Keratinocyte (primary cell): Measurements from ENCODE around the gene CSK. TPM values are rescaled to one million over a fixed set of nuclear protein-coding genes. Genes with fewer than 3 reads are reported as not detected.

ENCODE experiments used
- DNase-seq: peaks from one replicate; pipeline ENCODE4 v3.0.0-alpha.2; 2011; ENCODE audit warnings: low read depth, missing footprints, low spot score
- FAIRE-seq: peaks from 2 replicates; lab custom pipeline; 2011; peaks lifted over from hg19 to GRCh38; lab: Jason Lieb, UNC
- H2AFZ ChIP-seq: 2 replicates; pipeline ENCODE4 v1.6.0; 2012; ENCODE audit warnings: low read length, control low read depth, inconsistent platforms; ENCODE audit not compliant: control insufficient read depth
- H3K27ac ChIP-seq: 2 replicates; pipeline ENCODE4 v1.5.1; 2011; ENCODE audit warnings: low read length; ENCODE audit not compliant: control insufficient read depth, insufficient read depth
- H3K27me3 ChIP-seq: 3 replicates; pipeline ENCODE4 v1.6.0; 2011; ENCODE audit warnings: low read length; ENCODE audit not compliant: control insufficient read depth, insufficient read depth; ENCODE audit errors: extremely low read depth
- H3K36me3 ChIP-seq, 2 experiments: 2 replicates in 1 of 2; 3 replicates in 1 of 2; pipeline ENCODE4 v1.5.1; 2011; ENCODE audit warnings: low read length in 2 of 2, mild to moderate bottlenecking in 1 of 2; ENCODE audit not compliant: control insufficient read depth in 2 of 2, insufficient read depth in 2 of 2; ENCODE audit errors: extremely low read depth in 1 of 2
- H3K4me1 ChIP-seq: 3 replicates; pipeline ENCODE4 v1.5.1; 2011; ENCODE audit warnings: low read length; ENCODE audit not compliant: control insufficient read depth, insufficient read depth; ENCODE audit errors: extremely low read depth
- H3K4me2 ChIP-seq: 3 replicates; pipeline ENCODE4 v1.6.0; 2011; ENCODE audit warnings: low read depth, low read length; ENCODE audit not compliant: control insufficient read depth, insufficient read depth; ENCODE audit errors: extremely low read depth
- H3K4me3 ChIP-seq, 3 experiments: fragments of 200-600 bp in 1 of 3; sonication (generic) in 1 of 3; 2 replicates in 2 of 3; 3 replicates in 1 of 3; pipeline ENCODE4 v1.5.1; 2011 to 2016; ENCODE audit warnings: low read length in 3 of 3, mild to moderate bottlenecking in 3 of 3, control low read depth in 2 of 3, inconsistent platforms in 1 of 3, low read depth in 1 of 3, mixed read lengths in 1 of 3, mixed run types in 1 of 3, moderate library complexity in 1 of 3; ENCODE audit not compliant: control insufficient read depth in 2 of 3, insufficient read depth in 2 of 3; ENCODE audit errors: extremely low read depth in 1 of 3
- H3K79me2 ChIP-seq: 2 replicates; pipeline ENCODE4 v1.6.0; 2012; ENCODE audit warnings: low read length; ENCODE audit not compliant: control insufficient read depth, insufficient read depth
- H3K9ac ChIP-seq: 3 replicates; pipeline ENCODE4 v1.6.0; 2011; ENCODE audit warnings: low read length; ENCODE audit not compliant: control insufficient read depth, insufficient read depth; ENCODE audit errors: extremely low read depth
- H3K9me1 ChIP-seq: 3 replicates; pipeline ENCODE4 v1.6.0; 2011; ENCODE audit warnings: low read length; ENCODE audit not compliant: control insufficient read depth, insufficient read depth; ENCODE audit errors: extremely low read depth
- H3K9me3 ChIP-seq: 2 replicates; pipeline ENCODE4 v1.5.1; 2012; ENCODE audit warnings: low read depth, low read length; ENCODE audit not compliant: control insufficient read depth
- H4K20me1 ChIP-seq: 3 replicates; pipeline ENCODE4 v1.6.0; 2011; ENCODE audit warnings: low read length; ENCODE audit not compliant: control insufficient read depth, insufficient read depth; ENCODE audit errors: extremely low read depth
- EZH2 ChIP-seq: IDR thresholded peaks from one replicate; pipeline ENCODE4 v1.6.1; 2012; ENCODE audit warnings: inconsistent platforms, mild to moderate bottlenecking, low read length, moderate library complexity
- dilution Hi-C: fragments of 300-500 bp; cut with MboI; formaldehyde crosslinking; loops from one replicate; pipeline ENCODE4 v1.7.0; 2020; ENCODE audit warnings: low sequenced_read_pairs; ENCODE audit not compliant: extremely low pct_ligation_motif_present
- polyA plus RNA-seq, 5 experiments: library from polyadenylated mRNA; depleted of rRNA in 3 of 5; stranded (reverse) in 3 of 5; stranded (forward) in 1 of 5; unstranded in 1 of 5; fragments of >200 nt; gene quantifications; 1 replicate in 1 of 5; 2 replicates in 3 of 5; 3 replicates in 1 of 5; pipeline versions ENCODE4 v1.2.1 to v1.2.3, GENCODE V29; 2011 to 2012; ENCODE audit warnings: missing spikeins in 2 of 5, low read depth in 1 of 5, low replicate concordance in 1 of 5
- TF ChIP-seq, protein P1 (sequence below), 3 experiments: IDR thresholded peaks in 1 of 3; conservative IDR thresholded peaks in 1 of 3; optimal IDR thresholded peaks in 1 of 3; 2 replicates in 2 of 3; 3 replicates in 1 of 3; pipeline versions ENCODE3 to v1.5.1; 2011; ENCODE audit warnings: low read length in 3 of 3, mild to moderate bottlenecking in 3 of 3, moderate library complexity in 2 of 3, control low read depth in 1 of 3, inconsistent platforms in 1 of 3; ENCODE audit not compliant: insufficient read depth in 2 of 3; ENCODE audit errors: extremely low read depth in 1 of 3

CSK gene
- polyA plus RNA-seq, 1 donor (not counting 4 experiments of a cell fraction or from before 2014, with no cell fraction given), result 17.2 TPM

DNA sequence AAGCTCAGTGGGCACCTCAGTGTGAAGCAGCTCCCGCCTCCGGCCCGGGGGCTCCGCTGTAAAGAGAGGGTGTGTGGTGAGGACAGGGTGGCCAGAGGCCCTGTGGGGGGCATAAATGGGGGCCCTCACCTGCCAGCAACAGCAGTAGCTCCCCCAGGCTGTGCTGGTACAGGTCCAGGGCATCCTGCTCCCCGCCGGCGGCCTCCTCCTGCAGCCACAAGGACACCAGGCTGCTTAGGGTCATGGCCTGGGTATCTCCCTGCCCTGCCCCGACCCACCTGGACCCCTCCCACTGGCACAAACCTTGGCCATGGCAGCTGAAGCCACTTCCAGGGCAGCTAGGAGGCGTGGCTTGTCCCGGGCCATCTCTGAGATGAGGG lies 56.2 kb downstream of the CSK start:
- no peak overlapping the region for H3K4me2 ChIP-seq
- no peak overlapping the region for H3K9ac ChIP-seq
- H3K27me3 ChIP-seq, result no peaks in the 10 kb centered on the region
- TF ChIP-seq EZH2, result no peak
- TF ChIP-seq, protein P1, sequence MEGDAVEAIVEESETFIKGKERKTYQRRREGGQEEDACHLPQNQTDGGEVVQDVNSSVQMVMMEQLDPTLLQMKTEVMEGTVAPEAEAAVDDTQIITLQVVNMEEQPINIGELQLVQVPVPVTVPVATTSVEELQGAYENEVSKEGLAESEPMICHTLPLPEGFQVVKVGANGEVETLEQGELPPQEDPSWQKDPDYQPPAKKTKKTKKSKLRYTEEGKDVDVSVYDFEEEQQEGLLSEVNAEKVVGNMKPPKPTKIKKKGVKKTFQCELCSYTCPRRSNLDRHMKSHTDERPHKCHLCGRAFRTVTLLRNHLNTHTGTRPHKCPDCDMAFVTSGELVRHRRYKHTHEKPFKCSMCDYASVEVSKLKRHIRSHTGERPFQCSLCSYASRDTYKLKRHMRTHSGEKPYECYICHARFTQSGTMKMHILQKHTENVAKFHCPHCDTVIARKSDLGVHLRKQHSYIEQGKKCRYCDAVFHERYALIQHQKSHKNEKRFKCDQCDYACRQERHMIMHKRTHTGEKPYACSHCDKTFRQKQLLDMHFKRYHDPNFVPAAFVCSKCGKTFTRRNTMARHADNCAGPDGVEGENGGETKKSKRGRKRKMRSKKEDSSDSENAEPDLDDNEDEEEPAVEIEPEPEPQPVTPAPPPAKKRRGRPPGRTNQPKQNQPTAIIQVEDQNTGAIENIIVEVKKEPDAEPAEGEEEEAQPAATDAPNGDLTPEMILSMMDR (optimal IDR thresholded peaks at IDR 0.05 in 1 of 3, IDR thresholded peaks at IDR 0.05 in 1 of 3, conservative IDR thresholded peaks at IDR 0.05 in 1 of 3; ENCODE audit: extremely low read depth in 1 of 3, insufficient read depth in 2 of 3, low read length in 3 of 3), result no peak
- dilution Hi-C loops, result no loop called here
- H3K9me1 ChIP-seq, result no peaks in the 10 kb centered on the region
- FAIRE-seq, result no peak
- H3K79me2 ChIP-seq, result no peaks in the 10 kb centered on the region
- H3K4me3 ChIP-seq, result no peak overlapping the region
- no peak overlapping the region for H3K27ac ChIP-seq
- no peak for DNase-seq
- H2AFZ ChIP-seq, result no peak overlapping the region
- H3K36me3 ChIP-seq, result peaks cover 4 to 11% of the 10 kb centered on the region in 2 experiments
- peaks cover 7% of the 10 kb centered on the region for H3K4me1 ChIP-seq
- no peaks in the 10 kb centered on the region for H4K20me1 ChIP-seq
- H3K9me3 ChIP-seq, result no peaks in the 10 kb centered on the region

DNA sequence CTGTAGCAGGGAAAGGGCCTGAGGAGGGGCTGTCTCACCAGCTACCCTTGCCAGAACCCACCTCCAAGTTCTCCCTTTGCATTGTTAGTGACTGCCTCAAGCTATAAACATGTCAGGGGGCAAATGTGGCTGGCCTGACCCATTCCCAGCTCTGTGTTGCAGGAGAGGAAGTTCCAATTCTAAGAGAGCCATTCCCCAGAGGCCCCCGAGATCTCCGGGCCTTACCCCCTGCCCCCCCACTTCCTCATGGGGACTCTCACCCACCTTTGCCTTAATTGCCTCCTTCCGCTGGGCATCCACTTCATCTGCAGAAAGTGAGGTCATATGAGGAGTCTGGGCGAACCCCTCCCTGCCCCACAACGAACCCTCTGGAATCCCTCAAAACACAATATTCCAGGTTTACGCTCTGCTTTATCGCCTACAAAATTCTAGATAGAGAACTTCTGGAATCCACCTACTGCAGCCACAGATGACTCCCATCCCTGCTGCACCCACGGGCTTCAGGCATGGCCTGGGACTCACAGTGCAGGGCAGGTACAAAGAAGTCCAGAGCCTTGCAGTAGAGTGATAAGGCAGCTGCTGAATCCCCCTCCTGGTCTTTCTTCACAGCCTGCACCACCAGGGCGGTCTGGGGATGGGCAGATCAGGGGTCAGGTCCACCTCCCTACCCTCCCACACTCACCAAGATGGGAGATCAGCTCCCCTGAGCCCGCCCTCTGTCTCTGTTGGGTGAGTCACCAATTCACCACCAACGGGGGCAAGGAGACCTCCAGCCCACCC lies 57.1 kb downstream of the CSK start:
- H2AFZ ChIP-seq, result no peak overlapping the region
- H3K4me1 ChIP-seq, result peaks cover 14% of the 10 kb centered on the region
- H3K27me3 ChIP-seq, result no peaks in the 10 kb centered on the region
- H3K27ac ChIP-seq, result no peak overlapping the region
- H3K36me3 ChIP-seq, result peaks cover 4 to 11% of the 10 kb centered on the region in 2 experiments
- FAIRE-seq (no peak), DNase-seq (no peak)
- TF ChIP-seq, protein P1 (optimal IDR thresholded peaks at IDR 0.05 in 1 of 3, IDR thresholded peaks at IDR 0.05 in 1 of 3, conservative IDR thresholded peaks at IDR 0.05 in 1 of 3; ENCODE audit: extremely low read depth in 1 of 3, insufficient read depth in 2 of 3, low read length in 3 of 3), result no peak
- no peak for TF ChIP-seq EZH2
- no peaks in the 10 kb centered on the region for H4K20me1 ChIP-seq
- H3K79me2 ChIP-seq, result no peaks in the 10 kb centered on the region
- no peak overlapping the region for H3K4me3 ChIP-seq
- H3K9me3 ChIP-seq, result no peaks in the 10 kb centered on the region
- dilution Hi-C loops, result no loop called here
- no peak overlapping the region for H3K4me2 ChIP-seq
- H3K9ac ChIP-seq, result no peak overlapping the region
- no peaks in the 10 kb centered on the region for H3K9me1 ChIP-seq
